Gastroesophageal sphincter (tissue), 4 donors: ENCODE data around the gene BIRC2. TPM values are rescaled to one million over a fixed set of nuclear protein-coding genes. Genes with fewer than 3 reads are reported as not detected.
A peak's percentile ranks its signal among the peaks of the same experiment; 100 is the strongest.

Source experiments
- ATAC-seq: fragments of 150-250 bp; one replicate; pipeline ENCODE4 v1.9.1; 2016; ENCODE audit warnings: mild to moderate bottlenecking, moderate library complexity
- H3K27ac ChIP-seq, 4 donors: fragments of 200-600 bp; sonication (generic) in 3 of 4; 1 replicate in 3 of 4; 2 replicates in 1 of 4; pipeline ENCODE4 v1.5.1; 2016 to 2019
- H3K27me3 ChIP-seq: fragments of 200-600 bp; sonication (generic); one replicate; pipeline ENCODE4 v1.5.1; 2019
- H3K36me3 ChIP-seq, 2 donors: fragments of 200-600 bp; sonication (generic); one replicate each; pipeline ENCODE4 v1.5.1; 2019; ENCODE audit warnings: control low read depth in 1 of 2
- H3K4me1 ChIP-seq, 3 donors: fragments of 200-600 bp; sonication (generic); 1 replicate in 2 of 3; 2 replicates in 1 of 3; pipeline ENCODE4 v1.5.1; 2016 to 2019; ENCODE audit warnings: control low read depth in 2 of 3
- H3K4me3 ChIP-seq, 2 donors: fragments of 200-600 bp; sonication (generic); one replicate each; pipeline ENCODE4 v1.5.1; 2019; ENCODE audit warnings: mild to moderate bottlenecking in 1 of 2, moderate library complexity in 1 of 2
- H3K9me3 ChIP-seq, 3 donors: fragments of 200-600 bp; sonication (generic); one replicate each; pipeline ENCODE4 v1.5.1; 2017 to 2019; ENCODE audit warnings: control low read depth in 2 of 3
- EP300 ChIP-seq: sonication (generic); formaldehyde crosslinking; IDR thresholded peaks from one replicate; pipeline ENCODE4 v1.6.1; 2017; ENCODE audit warnings: antibody characterized with exemption, mild to moderate bottlenecking
- POLR2A ChIP-seq, 2 donors: fragments of 450-650 bp; IDR thresholded peaks; one replicate each; pipeline ENCODE4 v1.6.1; 2017; ENCODE audit warnings: antibody characterized with exemption in 2 of 2, mild to moderate bottlenecking in 2 of 2, moderate library complexity in 1 of 2
- POLR2AphosphoS5 ChIP-seq: sonication (generic); formaldehyde crosslinking; IDR thresholded peaks from one replicate; pipeline ENCODE4 v1.6.1; 2017; ENCODE audit warnings: antibody characterized with exemption
- WGBS, 2 donors: methylation state at CpG; one replicate each; pipeline ENCODE4 v1.1.5; 2018; ENCODE audit warnings: low coverage in 1 of 2; 5-methylcytosine and 5-hydroxymethylcytosine counted together
- total RNA-seq, 4 donors: library from RNA; depleted of rRNA; stranded (reverse); fragments of >200 nt; gene quantifications; one replicate each; pipeline ENCODE4 v1.1.0, GENCODE V29; 2016
- TF ChIP-seq, protein P1 (sequence below), 4 experiments: fragments of 200-600 bp in 2 of 4; fragments of 450-650 bp in 2 of 4; sonication (generic) in 1 of 4; IDR thresholded peaks; one replicate each; pipeline ENCODE4 v1.5.1; 2017 to 2019; ENCODE audit warnings: antibody characterized with exemption in 4 of 4, mild to moderate bottlenecking in 2 of 4, moderate library complexity in 2 of 4

The BIRC2 gene
- total RNA-seq, 4 donors from 2014 or later = 22.4 to 58.2 (median 34.0) TPM

DNA sequence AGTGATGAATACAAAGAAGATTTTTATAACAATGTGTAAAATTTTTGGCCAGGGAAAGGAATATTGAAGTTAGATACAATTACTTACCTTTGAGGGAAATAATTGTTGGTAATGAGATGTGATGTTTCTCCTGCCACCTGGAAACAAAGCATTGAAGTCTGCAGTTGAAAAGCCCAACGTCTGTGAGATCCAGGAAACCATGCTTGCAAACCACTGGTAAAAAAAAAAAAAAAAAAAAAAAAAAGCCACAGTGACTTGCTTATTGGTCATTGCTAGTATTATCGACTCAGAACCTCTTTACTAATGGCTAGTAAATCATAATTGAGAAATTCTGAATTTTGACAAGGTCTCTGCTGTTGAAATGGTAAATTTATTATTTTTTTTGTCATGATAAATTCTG is 24.5 kb upstream of the BIRC2 start:
- Histone ChIP-seq H3K27me3 (no peaks in the 10 kb centered on the region), H3K9me3 (no peaks in the 10 kb centered on the region), H3K4me3 (no peak overlapping the region), H3K36me3 (peaks cover 0 to 13% of the 10 kb centered on the region in 2 donors), H3K27ac (no peak overlapping the region), H3K4me1 (peaks cover 0 to 63% (median 11%) of the 10 kb centered on the region in 3 donors)
- 37 to 46% methylated on average over 2 of the region's 2 CpGs for WGBS, 2 donors
- ATAC-seq = no peak
- TF ChIP-seq, protein P1, sequence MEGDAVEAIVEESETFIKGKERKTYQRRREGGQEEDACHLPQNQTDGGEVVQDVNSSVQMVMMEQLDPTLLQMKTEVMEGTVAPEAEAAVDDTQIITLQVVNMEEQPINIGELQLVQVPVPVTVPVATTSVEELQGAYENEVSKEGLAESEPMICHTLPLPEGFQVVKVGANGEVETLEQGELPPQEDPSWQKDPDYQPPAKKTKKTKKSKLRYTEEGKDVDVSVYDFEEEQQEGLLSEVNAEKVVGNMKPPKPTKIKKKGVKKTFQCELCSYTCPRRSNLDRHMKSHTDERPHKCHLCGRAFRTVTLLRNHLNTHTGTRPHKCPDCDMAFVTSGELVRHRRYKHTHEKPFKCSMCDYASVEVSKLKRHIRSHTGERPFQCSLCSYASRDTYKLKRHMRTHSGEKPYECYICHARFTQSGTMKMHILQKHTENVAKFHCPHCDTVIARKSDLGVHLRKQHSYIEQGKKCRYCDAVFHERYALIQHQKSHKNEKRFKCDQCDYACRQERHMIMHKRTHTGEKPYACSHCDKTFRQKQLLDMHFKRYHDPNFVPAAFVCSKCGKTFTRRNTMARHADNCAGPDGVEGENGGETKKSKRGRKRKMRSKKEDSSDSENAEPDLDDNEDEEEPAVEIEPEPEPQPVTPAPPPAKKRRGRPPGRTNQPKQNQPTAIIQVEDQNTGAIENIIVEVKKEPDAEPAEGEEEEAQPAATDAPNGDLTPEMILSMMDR (IDR thresholded peaks at IDR 0.05) = no peak
- TF ChIP-seq POLR2AphosphoS5 (no peak), POLR2A (IDR thresholded peaks at IDR 0.05) (no peak), EP300 (no peak)

DNA sequence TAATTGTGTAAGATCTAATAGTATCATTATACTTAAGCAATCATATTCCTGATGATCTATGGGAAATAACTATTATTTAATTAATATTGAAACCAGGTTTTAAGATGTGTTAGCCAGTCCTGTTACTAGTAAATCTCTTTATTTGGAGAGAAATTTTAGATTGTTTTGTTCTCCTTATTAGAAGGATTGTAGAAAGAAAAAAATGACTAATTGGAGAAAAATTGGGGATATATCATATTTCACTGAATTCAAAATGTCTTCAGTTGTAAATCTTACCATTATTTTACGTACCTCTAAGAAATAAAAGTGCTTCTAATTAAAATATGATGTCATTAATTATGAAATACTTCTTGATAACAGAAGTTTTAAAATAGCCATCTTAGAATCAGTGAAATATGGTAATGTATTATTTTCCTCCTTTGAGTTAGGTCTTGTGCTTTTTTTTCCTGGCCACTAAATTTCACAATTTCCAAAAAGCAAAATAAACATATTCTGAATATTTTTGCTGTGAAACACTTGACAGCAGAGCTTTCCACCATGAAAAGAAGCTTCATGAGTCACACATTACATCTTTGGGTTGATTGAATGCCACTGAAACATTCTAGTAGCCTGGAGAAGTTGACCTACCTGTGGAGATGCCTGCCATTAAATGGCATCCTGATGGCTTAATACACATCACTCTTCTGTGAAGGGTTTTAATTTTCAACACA is 23.3 kb upstream of the BIRC2 start:
- Histone ChIP-seq H3K4me3 (no peak overlapping the region), H3K27me3 (no peaks in the 10 kb centered on the region), H3K9me3 (no peaks in the 10 kb centered on the region), H3K27ac (no peak overlapping the region), H3K36me3 (peaks cover 0 to 24% of the 10 kb centered on the region in 2 donors), H3K4me1 (peaks cover 0 to 52% (median 8%) of the 10 kb centered on the region in 3 donors)
- 87 to 89% methylated on average over 1 of the region's 1 CpG for WGBS, 2 donors
- ATAC-seq = peak; percentile 57
- TF ChIP-seq EP300 (no peak), POLR2A (IDR thresholded peaks at IDR 0.05) (no peak), POLR2AphosphoS5 (no peak)
- TF ChIP-seq, protein P1 (IDR thresholded peaks at IDR 0.05) = no peak

DNA sequence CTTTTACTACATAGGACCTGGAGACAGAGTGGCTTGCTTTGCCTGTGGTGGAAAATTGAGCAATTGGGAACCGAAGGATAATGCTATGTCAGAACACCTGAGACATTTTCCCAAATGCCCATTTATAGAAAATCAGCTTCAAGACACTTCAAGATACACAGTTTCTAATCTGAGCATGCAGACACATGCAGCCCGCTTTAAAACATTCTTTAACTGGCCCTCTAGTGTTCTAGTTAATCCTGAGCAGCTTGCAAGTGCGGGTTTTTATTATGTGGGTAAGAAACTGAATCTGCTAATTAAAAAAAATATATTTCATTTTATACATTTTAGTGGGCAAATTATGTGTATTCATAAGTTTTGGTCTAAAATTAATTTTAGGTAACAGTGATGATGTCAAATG is 21.9 kb upstream of the BIRC2 start:
- WGBS, 2 donors = 97 to 98% methylated on average over 3 of the region's 3 CpGs
- H3K36me3 ChIP-seq = peaks cover 0 to 38% of the 10 kb centered on the region in 2 donors
- no peak for ATAC-seq
- TF ChIP-seq POLR2A (IDR thresholded peaks at IDR 0.05) = no peak
- TF ChIP-seq, protein P1 (IDR thresholded peaks at IDR 0.05) = no peak
- no peak for TF ChIP-seq EP300
- TF ChIP-seq POLR2AphosphoS5 = no peak
- H3K4me1 ChIP-seq = peaks cover 0 to 38% (median 8%) of the 10 kb centered on the region in 3 donors
- H3K9me3 ChIP-seq = no peaks in the 10 kb centered on the region
- H3K27ac ChIP-seq = no peak overlapping the region
- H3K27me3 ChIP-seq = no peaks in the 10 kb centered on the region
- H3K4me3 ChIP-seq = no peak overlapping the region

DNA sequence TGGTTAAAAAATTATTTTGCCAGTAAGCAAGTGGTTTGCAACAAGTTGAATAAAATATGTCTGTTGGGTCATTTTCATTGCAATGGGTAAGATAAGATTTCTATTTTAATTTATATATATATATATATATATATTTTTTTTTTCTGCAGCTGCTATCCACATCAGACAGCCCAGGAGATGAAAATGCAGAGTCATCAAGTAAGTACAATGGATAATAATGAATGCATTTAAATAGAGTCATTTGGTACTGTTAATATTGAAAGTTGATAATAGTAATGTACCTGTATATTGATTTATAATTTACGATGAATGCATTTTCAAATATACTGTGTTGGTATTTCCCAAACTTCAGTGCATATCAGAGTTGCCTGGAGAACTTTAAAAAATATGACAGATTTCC is 18.3 kb upstream of the BIRC2 start:
- Histone ChIP-seq H3K9me3 (no peaks in the 10 kb centered on the region), H3K36me3 (peaks cover 0 to 75% of the 10 kb centered on the region in 2 donors), H3K27me3 (no peaks in the 10 kb centered on the region), H3K4me3 (no peak overlapping the region), H3K4me1 (peaks cover 0 to 5% (median 0%) of the 10 kb centered on the region in 3 donors), H3K27ac (no peak overlapping the region)
- ATAC-seq = no peak
- 100% methylated on average over 1 of the region's 1 CpG for WGBS, 2 donors
- TF ChIP-seq POLR2AphosphoS5 (no peak), POLR2A (IDR thresholded peaks at IDR 0.05) (no peak), EP300 (no peak)
- TF ChIP-seq, protein P1 (IDR thresholded peaks at IDR 0.05) = no peak

DNA sequence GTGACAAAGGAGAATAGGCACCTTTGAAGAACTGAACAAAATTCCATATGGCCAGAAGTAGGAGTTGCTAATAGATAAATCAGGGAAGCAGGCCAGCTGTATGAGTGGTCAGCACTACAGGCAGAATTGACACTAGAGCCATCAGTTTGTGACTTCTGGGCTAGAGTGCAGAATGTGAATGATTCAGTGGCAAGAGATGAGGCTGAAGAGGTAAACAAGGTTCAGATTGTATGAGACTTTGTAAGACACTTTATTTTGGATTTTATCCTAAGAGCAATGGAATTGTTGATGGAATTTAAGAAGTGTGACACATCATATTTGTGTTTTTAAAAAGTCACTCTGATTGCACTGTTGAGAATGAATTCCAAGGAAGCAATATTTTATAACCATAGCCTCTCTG is 16.8 kb upstream of the BIRC2 start:
- ATAC-seq = no peak
- TF ChIP-seq POLR2A (IDR thresholded peaks at IDR 0.05) = no peak
- TF ChIP-seq EP300 = no peak
- no peak for TF ChIP-seq POLR2AphosphoS5
- TF ChIP-seq, protein P1 (IDR thresholded peaks at IDR 0.05) = no peak
- Histone ChIP-seq H3K4me1 (no peaks in the 10 kb centered on the region), H3K4me3 (no peak overlapping the region), H3K36me3 (peaks cover 0 to 82% of the 10 kb centered on the region in 2 donors), H3K27ac (no peak overlapping the region), H3K9me3 (no peaks in the 10 kb centered on the region), H3K27me3 (no peaks in the 10 kb centered on the region)
